Left lung (tissue), 10 donors: Measurements from ENCODE around the gene RIPOR1. TPM values are rescaled to one million over a fixed set of nuclear protein-coding genes. Genes with fewer than 3 reads are reported as not detected.

Source experiments
- ATAC-seq: fragments of 200-7000 bp; cut with Tn5 transposase; one replicate; pipeline ENCODE4 v1.9.1; 2020; ENCODE audit warnings: moderate library complexity
- DNase-seq, 4 donors: peaks; one replicate each; pipeline ENCODE4 v3.0.0-alpha.2; 2013 to 2020
- H3K27ac ChIP-seq, 2 donors: fragments of 200-600 bp; sonication (generic) in 1 of 2; one replicate each; pipeline versions ENCODE4 v1.5.0 to v1.8.0; 2020 to 2021
- H3K27me3 ChIP-seq, 2 donors: fragments of 200-600 bp; sonication (generic) in 1 of 2; one replicate each; pipeline versions ENCODE4 v1.5.0 to v1.8.0; 2020 to 2021
- H3K36me3 ChIP-seq, 2 donors: fragments of 200-600 bp; sonication (generic) in 1 of 2; one replicate each; pipeline versions ENCODE4 v1.5.0 to v1.8.0; 2020 to 2021
- H3K4me1 ChIP-seq, 2 donors: fragments of 200-600 bp; one replicate each; pipeline ENCODE4 v1.8.0; 2021
- H3K4me3 ChIP-seq, 2 donors: fragments of 200-600 bp; sonication (generic) in 1 of 2; one replicate each; pipeline versions ENCODE4 v1.5.0 to v1.8.0; 2020 to 2021; ENCODE audit warnings: mild to moderate bottlenecking in 1 of 2
- H3K9me3 ChIP-seq, 2 donors: fragments of 200-600 bp; sonication (generic) in 1 of 2; one replicate each; pipeline versions ENCODE4 v1.5.0 to v1.8.0; 2020 to 2021
- CTCF ChIP-seq, 2 donors: fragments of 200-600 bp; sonication (generic) in 1 of 2; IDR thresholded peaks; one replicate each; pipeline versions ENCODE4 v1.5.0 to v1.8.0; 2021; ENCODE audit warnings: antibody characterized with exemption in 2 of 2
- intact Hi-C, 2 donors: fragments of 100-400 bp; cut with DNase I; formaldehyde crosslinking; loops; one replicate each; pipeline versions ENCODE4 v1.11.2 to v1.14.2; 2022
- polyA plus RNA-seq, 6 donors: library from polyadenylated mRNA; unstranded; fragments of 120-200 nt; gene quantifications; one replicate each; pipeline ENCODE4 v1.2.1, GENCODE V29; 2013; ENCODE audit not compliant: insufficient read length in 6 of 6
- total RNA-seq, 2 donors: library from RNA; stranded (reverse); fragmentation: NEBNext Ultra II Directional; extraction: Animal tissue kit (Norgen Biotek cat#: 25700); gene quantifications; one replicate each; pipeline ENCODE4 v1.2.1, GENCODE V29; 2021
- donor health status: DM: no; HTN: yes; CAD: no.
- donor health status: DM: no; HTN: no; CAD: no.

The RIPOR1 gene
- total and polyA plus RNA-seq, 8 donors = 52.8 to 123 (median 65.7) TPM

- Histone ChIP-seq H3K4me1 (peaks cover 9 to 41% of the 10 kb centered on the region in 2 donors), H3K4me3 (no peak overlapping the region), H3K9me3 (no peaks in the 10 kb centered on the region), H3K27me3 (no peaks in the 10 kb centered on the region), H3K27ac (peak overlapping the region; percentile 26 to 63), H3K36me3 (no peaks in the 10 kb centered on the region)
- DNase-seq (no peak), ATAC-seq (peak; percentile 40)
- TF ChIP-seq CTCF (IDR thresholded peaks at IDR 0.05) = no peak
- intact Hi-C loops = no loop called here
Measured at GRCh38 chr16:67555795-67556212, 27.2 kb downstream of the RIPOR1 start.

GRCh38 chr16:67558859-67559258 lies 30.2 kb downstream of the RIPOR1 start:
- no peak overlapping the region for H3K27ac ChIP-seq
- H3K36me3 ChIP-seq = no peaks in the 10 kb centered on the region
- H3K27me3 ChIP-seq = no peaks in the 10 kb centered on the region
- ATAC-seq (no peak), DNase-seq (no peak)
- H3K4me1 ChIP-seq = peaks cover 4 to 34% of the 10 kb centered on the region in 2 donors
- intact Hi-C loops = no loop called here
- H3K9me3 ChIP-seq = no peaks in the 10 kb centered on the region
- H3K4me3 ChIP-seq = no peak overlapping the region
- no peak for TF ChIP-seq CTCF (IDR thresholded peaks at IDR 0.05)

DNA sequence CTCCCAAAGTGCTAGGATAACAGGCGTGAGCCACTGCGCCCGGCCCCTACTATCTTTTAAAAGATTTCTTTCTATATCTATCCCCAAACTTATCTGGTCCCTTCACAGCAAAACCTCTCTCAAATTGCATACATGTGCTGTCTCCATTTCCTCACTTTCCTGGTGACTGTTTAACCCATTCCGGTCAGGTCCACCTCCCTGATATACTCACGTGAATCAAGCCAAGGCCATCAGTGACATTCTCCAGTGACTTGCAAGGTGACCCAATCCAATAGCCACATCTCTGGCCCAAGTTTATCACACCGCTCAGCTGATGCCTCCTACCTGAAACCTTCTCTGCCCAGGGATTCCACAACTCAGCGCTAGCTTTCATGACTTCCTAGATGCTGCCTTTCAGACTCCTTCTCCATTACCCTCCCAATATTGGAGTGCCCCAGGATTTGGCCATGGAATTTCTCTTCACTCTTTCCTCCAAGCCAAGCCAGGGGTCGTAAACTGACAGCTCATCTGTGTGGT lies 32.3 kb downstream of the RIPOR1 start:
- intact Hi-C loops = loop anchor here in 1 of 2 donors (5.0 kb wide), 1 partner anchor 106 kb away; the partner anchor contains the start of genes C16orf86 and ENKD1
- H3K9me3 ChIP-seq = no peaks in the 10 kb centered on the region
- DNase-seq (no peak), ATAC-seq (no peak)
- no peak for TF ChIP-seq CTCF (IDR thresholded peaks at IDR 0.05)
- peak overlapping the region in 1 of 2 donors; percentile 73 for H3K4me3 ChIP-seq
- H3K27ac ChIP-seq = peak overlapping the region in 1 of 2 donors; percentile 100
- peaks cover 4 to 47% of the 10 kb centered on the region in 2 donors for H3K4me1 ChIP-seq
- H3K36me3 ChIP-seq = no peaks in the 10 kb centered on the region
- no peaks in the 10 kb centered on the region for H3K27me3 ChIP-seq

- Histone ChIP-seq H3K4me1 (peaks cover 4 to 45% of the 10 kb centered on the region in 2 donors), H3K4me3 (peak overlapping the region; percentile 73 to 92), H3K36me3 (no peaks in the 10 kb centered on the region), H3K9me3 (no peaks in the 10 kb centered on the region), H3K27ac (peak overlapping the region; percentile 99 to 100), H3K27me3 (no peaks in the 10 kb centered on the region)
- intact Hi-C loops = loop anchor here in 1 of 2 donors (5.0 kb wide), 1 partner anchor 106 kb away; the partner anchor contains the start of genes C16orf86 and ENKD1
- TF ChIP-seq CTCF (IDR thresholded peaks at IDR 0.05) = no peak
- DNase-seq (no peak), ATAC-seq (no peak)
Measured at GRCh38 chr16:67561501-67561823, 32.8 kb downstream of the RIPOR1 start.

DNA sequence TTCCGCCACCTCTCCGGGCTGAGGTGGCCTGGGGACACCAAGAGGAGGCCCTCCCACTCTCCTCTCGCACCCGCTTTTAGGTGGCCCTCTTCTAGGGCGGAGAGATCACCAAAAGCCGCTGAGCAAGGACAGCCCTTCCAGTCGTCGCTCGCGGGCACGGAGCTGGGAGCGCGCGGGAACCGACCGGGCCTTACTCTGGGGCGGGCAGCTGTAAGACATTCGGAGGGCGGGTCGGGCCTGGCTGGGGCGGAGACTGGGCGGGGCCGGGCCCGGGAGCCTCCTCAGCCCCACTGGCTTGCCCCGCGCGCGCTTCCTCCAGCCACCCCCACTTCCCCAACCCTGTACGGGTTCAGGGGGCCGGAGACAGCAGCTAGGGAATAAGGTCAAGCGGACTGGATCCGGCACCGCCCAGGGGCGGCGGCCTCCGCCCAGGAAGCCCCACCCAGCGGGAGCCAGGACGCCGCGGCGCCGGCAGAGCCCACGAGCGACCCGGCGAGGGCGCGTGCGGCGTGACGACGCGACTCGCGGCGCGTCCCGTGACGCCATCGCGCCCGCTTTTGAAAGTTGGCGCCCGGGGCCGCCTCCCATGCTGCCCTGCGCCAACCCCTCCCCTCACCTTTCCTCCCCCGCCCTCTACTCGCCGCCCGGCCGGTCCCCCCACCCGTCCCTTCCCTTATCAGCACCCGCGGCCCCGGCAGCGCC lies 33.3 kb downstream of the RIPOR1 start:
- H3K36me3 ChIP-seq = no peaks in the 10 kb centered on the region
- no peaks in the 10 kb centered on the region for H3K9me3 ChIP-seq
- H3K4me3 ChIP-seq = peak overlapping the region; percentile 73 to 92
- TF ChIP-seq CTCF (IDR thresholded peaks at IDR 0.05) = no peak
- intact Hi-C loops = loop anchor here in 1 of 2 donors (5.0 kb wide), 1 partner anchor 105 kb away; the partner anchor contains the start of genes C16orf86 and ENKD1
- no peaks in the 10 kb centered on the region for H3K27me3 ChIP-seq
- H3K27ac ChIP-seq = peak overlapping the region; percentile 99 to 100
- H3K4me1 ChIP-seq = peaks cover 4 to 47% of the 10 kb centered on the region in 2 donors
- DNase-seq = peak; percentile 96 to 100 (median 98)
- ATAC-seq = peak; percentile 91
